HG03442 (cell line): ENCODE data around the gene LMCD1.

Experiments
- ATAC-seq: cut with Tn5 transposase; IDR thresholded peaks from one replicate; pipeline ENCODE4 v1.9.1; 2021; ENCODE audit warnings: mild to moderate bottlenecking, moderate library complexity; ENCODE audit not compliant: unreplicated experiment

LMCD1 gene

GRCh38 chr3:8608041-8608790 lies 106.6 kb downstream of the LMCD1 start:
- ATAC-seq: no peak

GRCh38 chr3:8608791-8609467 lies 107.3 kb downstream of the LMCD1 start:
- no peak for ATAC-seq

GRCh38 chr3:8610951-8611350 lies 109.3 kb downstream of the LMCD1 start:
- no peak for ATAC-seq

GRCh38 chr3:8617921-8618320 lies 116.3 kb downstream of the LMCD1 start:
- no peak for ATAC-seq

GRCh38 chr3:8618950-8619349 lies 117.3 kb downstream of the LMCD1 start:
- no peak for ATAC-seq

- no peak for ATAC-seq
These were observed 117.9 kb downstream of the LMCD1 start for GRCh38 chr3:8619548-8619947.

GRCh38 chr3:8621141-8621540 lies 119.5 kb downstream of the LMCD1 start:
- ATAC-seq: no peak

GRCh38 chr3:8621872-8622271 lies 120.2 kb downstream of the LMCD1 start:
- ATAC-seq: no peak

GRCh38 chr3:8622873-8623691 lies 121.5 kb downstream of the LMCD1 start:
- ATAC-seq: peak; percentile 95

- no peak for ATAC-seq
These were observed 122.1 kb downstream of the LMCD1 start for GRCh38 chr3:8623741-8624140.
